Subcutaneous abdominal adipose tissue (tissue), 5 donors: ENCODE data around the gene PRMT3.

Experiments
- H3K27ac ChIP-seq: one replicate; pipeline ENCODE4 v1.7.0; 2013; ENCODE audit warnings: low read depth, mild to moderate bottlenecking, inconsistent platforms, low read length, moderate library complexity
- H3K27me3 ChIP-seq, 5 donors: one replicate each; pipeline ENCODE4 v1.7.0; 2013; ENCODE audit warnings: low read length in 5 of 5, inconsistent platforms in 1 of 5; ENCODE audit not compliant: control insufficient read depth in 5 of 5, insufficient read depth in 4 of 5
- H3K36me3 ChIP-seq, 5 donors: one replicate each; pipeline ENCODE4 v1.7.0; 2013; ENCODE audit warnings: low read length in 5 of 5; ENCODE audit not compliant: control insufficient read depth in 5 of 5, insufficient read depth in 5 of 5
- H3K4me1 ChIP-seq, 5 donors: one replicate each; pipeline ENCODE4 v1.7.0; 2013; ENCODE audit warnings: low read length in 5 of 5, mild to moderate bottlenecking in 3 of 5, moderate library complexity in 1 of 5; ENCODE audit not compliant: control insufficient read depth in 5 of 5, insufficient read depth in 5 of 5
- H3K4me3 ChIP-seq, 5 donors: one replicate each; pipeline ENCODE4 v1.7.0; 2013; ENCODE audit warnings: low read length in 5 of 5, low read depth in 1 of 5
- H3K9ac ChIP-seq, 5 donors: one replicate each; pipeline ENCODE4 v1.7.0; 2013; ENCODE audit warnings: low read length in 5 of 5, mild to moderate bottlenecking in 4 of 5, moderate library complexity in 3 of 5
- H3K9me3 ChIP-seq, 5 donors: one replicate each; pipeline ENCODE4 v1.7.0; 2013; ENCODE audit warnings: low read length in 5 of 5; ENCODE audit not compliant: control insufficient read depth in 5 of 5
- donor health status: healthy.
- donor health status: healthy.
- donor health status: healthy.
- donor health status: healthy.
- donor health status: healthy.

The PRMT3 gene

GRCh38 chr11:20452585-20452984 lies 65.1 kb downstream of the PRMT3 start:
- Histone ChIP-seq H3K9me3 (no peaks in the 10 kb centered on the region), H3K9ac (no peak overlapping the region)

GRCh38 chr11:20453657-20454316 lies 66.3 kb downstream of the PRMT3 start:
- H3K27ac ChIP-seq = no peak overlapping the region
- no peak overlapping the region for H3K4me3 ChIP-seq
- H3K27me3 ChIP-seq = no peaks in the 10 kb centered on the region
- no peaks in the 10 kb centered on the region for H3K9me3 ChIP-seq
- peaks cover 0 to 9% (median 4%) of the 10 kb centered on the region in 5 donors for H3K36me3 ChIP-seq
- H3K4me1 ChIP-seq = peaks cover 0 to 2% (median 0%) of the 10 kb centered on the region in 5 donors
- H3K9ac ChIP-seq = no peak overlapping the region

More at GRCh38 chr11:20452585-20452984, 65.1 kb downstream of the PRMT3 start:
- no peak overlapping the region for H3K4me3 ChIP-seq
- peaks cover 0 to 9% (median 4%) of the 10 kb centered on the region in 5 donors for H3K36me3 ChIP-seq
- peaks cover 0 to 2% (median 0%) of the 10 kb centered on the region in 5 donors for H3K4me1 ChIP-seq
- H3K27ac ChIP-seq = no peak overlapping the region
- no peaks in the 10 kb centered on the region for H3K27me3 ChIP-seq

DNA sequence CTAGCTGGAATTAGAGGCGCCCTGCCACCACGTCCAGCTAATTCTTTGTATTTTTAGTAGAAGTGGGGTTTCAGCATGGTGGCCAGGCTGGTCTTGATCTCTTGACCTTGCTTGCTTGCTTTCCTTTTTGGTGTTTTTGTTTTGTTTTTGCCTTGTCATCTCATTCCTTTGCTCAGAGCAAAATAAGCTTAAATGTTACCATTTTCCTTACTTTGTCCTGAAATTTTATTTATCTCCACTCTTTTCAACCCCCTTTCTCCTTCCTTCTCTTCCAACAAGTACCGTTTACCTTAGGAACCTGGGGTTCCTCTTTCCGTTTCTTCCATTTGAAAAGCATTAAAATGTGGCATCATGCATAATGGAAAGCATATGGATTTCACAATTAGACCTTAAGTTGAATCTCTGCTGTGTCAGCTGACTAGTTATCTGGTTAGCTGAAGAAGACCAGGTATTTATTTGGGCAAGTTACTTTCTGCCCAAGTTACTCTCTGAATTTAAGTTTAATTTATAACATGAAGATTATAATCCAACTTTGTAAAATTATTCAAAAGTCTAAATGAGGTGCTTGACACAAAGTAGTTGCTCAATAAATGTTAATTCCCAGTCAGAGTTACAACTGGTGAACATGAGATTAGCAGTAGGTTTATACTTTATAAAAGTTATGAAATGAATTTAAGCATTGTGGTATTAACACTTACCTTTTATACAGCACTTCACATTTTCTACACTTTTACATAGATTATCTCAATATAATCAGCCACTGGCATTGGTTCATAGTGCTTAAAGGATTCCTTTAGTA lies 69.7 kb downstream of the PRMT3 start:
- Histone ChIP-seq H3K4me3 (no peak overlapping the region), H3K9ac (no peak overlapping the region), H3K36me3 (peaks cover 0 to 9% (median 4%) of the 10 kb centered on the region in 5 donors), H3K4me1 (no peaks in the 10 kb centered on the region), H3K27ac (no peak overlapping the region), H3K9me3 (no peaks in the 10 kb centered on the region), H3K27me3 (no peaks in the 10 kb centered on the region)

GRCh38 chr11:20457934-20458680 lies 70.6 kb downstream of the PRMT3 start:
- H3K27ac ChIP-seq = no peak overlapping the region
- H3K9me3 ChIP-seq = no peaks in the 10 kb centered on the region
- H3K4me1 ChIP-seq = no peaks in the 10 kb centered on the region
- peaks cover 0 to 7% (median 0%) of the 10 kb centered on the region in 5 donors for H3K36me3 ChIP-seq
- no peaks in the 10 kb centered on the region for H3K27me3 ChIP-seq
- H3K9ac ChIP-seq = no peak overlapping the region
- H3K4me3 ChIP-seq = no peak overlapping the region

- no peaks in the 10 kb centered on the region for H3K4me1 ChIP-seq
These were observed 71.6 kb downstream of the PRMT3 start for GRCh38 chr11:20458905-20459632.

GRCh38 chr11:20459865-20460264 lies 72.3 kb downstream of the PRMT3 start:
- Histone ChIP-seq H3K36me3 (peaks cover 0 to 12% (median 0%) of the 10 kb centered on the region in 5 donors), H3K9ac (no peak overlapping the region), H3K27ac (no peak overlapping the region), H3K9me3 (no peaks in the 10 kb centered on the region), H3K4me3 (no peak overlapping the region), H3K27me3 (no peaks in the 10 kb centered on the region), H3K4me1 (no peaks in the 10 kb centered on the region)

More at GRCh38 chr11:20458905-20459632, 71.6 kb downstream of the PRMT3 start:
- Histone ChIP-seq H3K9ac (no peak overlapping the region), H3K27ac (no peak overlapping the region), H3K27me3 (no peaks in the 10 kb centered on the region), H3K9me3 (no peaks in the 10 kb centered on the region), H3K36me3 (peaks cover 0 to 12% (median 0%) of the 10 kb centered on the region in 5 donors), H3K4me3 (no peak overlapping the region)

GRCh38 chr11:20464518-20464917 lies 77.0 kb downstream of the PRMT3 start:
- no peaks in the 10 kb centered on the region for H3K4me1 ChIP-seq
- no peak overlapping the region for H3K4me3 ChIP-seq
- no peaks in the 10 kb centered on the region for H3K9me3 ChIP-seq
- H3K27me3 ChIP-seq = no peaks in the 10 kb centered on the region
- H3K27ac ChIP-seq = no peak overlapping the region
- no peak overlapping the region for H3K9ac ChIP-seq
- peaks cover 0 to 7% (median 5%) of the 10 kb centered on the region in 5 donors for H3K36me3 ChIP-seq

GRCh38 chr11:20467487-20468185 lies 80.1 kb downstream of the PRMT3 start:
- Histone ChIP-seq H3K4me3 (no peak overlapping the region), H3K4me1 (no peaks in the 10 kb centered on the region), H3K9ac (no peak overlapping the region), H3K9me3 (peaks cover 0 to 2% (median 0%) of the 10 kb centered on the region in 5 donors), H3K36me3 (peaks cover 0 to 8% (median 7%) of the 10 kb centered on the region in 5 donors), H3K27me3 (no peaks in the 10 kb centered on the region), H3K27ac (no peak overlapping the region)

- no peak overlapping the region for H3K27ac ChIP-seq
- no peak overlapping the region for H3K9ac ChIP-seq
- H3K4me3 ChIP-seq = no peak overlapping the region
- H3K4me1 ChIP-seq = peaks cover 0 to 14% (median 7%) of the 10 kb centered on the region in 5 donors
- H3K36me3 ChIP-seq = peaks cover 0 to 8% (median 0%) of the 10 kb centered on the region in 5 donors
- H3K27me3 ChIP-seq = no peaks in the 10 kb centered on the region
- H3K9me3 ChIP-seq = peaks cover 0 to 2% (median 0%) of the 10 kb centered on the region in 5 donors
These were observed 82.8 kb downstream of the PRMT3 start for GRCh38 chr11:20470348-20470747.
